Measurements from ENCODE around the gene SOHLH2.

SOHLH2 gene

DNA sequence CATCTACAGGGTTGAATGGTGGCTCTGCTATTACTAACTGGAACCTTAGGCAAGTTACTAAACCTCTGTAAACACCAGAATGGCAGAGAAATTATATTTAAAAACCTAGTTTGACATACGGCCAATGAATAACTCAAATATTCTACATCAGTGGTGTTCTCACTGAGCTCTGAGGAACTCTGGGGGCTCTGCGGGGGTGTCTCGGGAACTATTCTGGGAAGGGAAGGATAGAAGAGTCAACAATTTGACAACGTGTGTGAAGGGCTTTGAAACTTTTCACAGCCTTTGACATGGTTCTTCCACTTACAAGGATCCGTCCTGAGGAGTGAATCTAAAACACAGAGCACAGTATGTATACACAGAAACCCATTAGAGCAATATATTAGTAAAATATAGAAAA, 38.7 kb downstream of the SOHLH2 start:
- no peak for DNase-seq

DNA sequence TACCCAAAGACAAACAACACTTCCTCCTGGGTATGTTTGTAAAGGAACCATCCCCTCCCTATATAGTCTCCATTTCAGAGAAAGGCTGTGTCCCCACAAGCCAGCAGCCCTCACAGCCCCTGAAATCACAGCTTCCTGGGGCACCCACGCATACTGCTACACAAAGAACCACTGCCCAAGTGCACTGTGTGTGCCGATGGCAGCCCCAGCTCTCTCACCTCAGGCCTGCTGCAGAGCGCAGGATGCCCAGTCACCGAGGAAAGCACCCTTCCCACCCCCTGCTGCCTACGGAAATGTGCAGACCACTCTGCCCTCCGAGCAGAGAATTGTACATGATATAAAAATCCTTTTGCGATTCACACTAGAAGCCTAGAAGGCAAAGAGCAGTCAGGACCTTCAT, 39.4 kb downstream of the SOHLH2 start:
- DNase-seq: no peak

DNA sequence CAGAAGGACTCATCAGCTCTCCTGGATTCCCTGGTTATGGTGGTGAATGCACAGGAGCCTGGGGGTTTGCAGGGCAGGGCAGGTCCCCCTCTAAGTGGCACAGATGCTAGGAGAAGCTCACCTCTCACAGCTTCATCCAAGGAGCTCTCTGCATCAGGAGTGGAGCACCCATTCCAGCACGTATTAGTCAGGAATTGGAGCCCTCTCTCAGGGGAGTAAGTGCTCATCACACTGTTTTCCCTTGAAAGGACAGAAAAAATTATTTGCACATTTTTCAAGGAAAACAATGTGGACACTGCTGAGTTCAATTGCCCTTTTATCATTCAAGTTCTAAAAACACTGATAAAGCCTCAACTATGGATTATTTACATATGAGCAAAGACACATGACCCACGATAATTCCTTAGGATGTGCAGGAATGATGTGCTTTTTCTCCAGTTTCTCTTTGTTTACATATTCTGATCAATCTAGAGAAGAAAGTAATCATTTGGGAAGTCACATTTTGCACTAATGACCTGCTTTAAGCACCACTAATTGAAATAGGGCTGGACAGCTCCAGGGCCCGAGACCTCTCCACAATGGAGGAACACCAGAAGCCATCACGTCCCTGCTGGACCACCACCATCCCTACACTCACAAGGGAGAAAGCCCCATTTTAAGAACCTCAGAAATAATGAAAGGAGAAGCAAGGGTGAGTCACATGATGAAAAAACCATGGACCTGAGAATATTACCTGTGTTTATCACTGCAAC, 40.6 kb downstream of the SOHLH2 start:
- DNase-seq: no peak

DNA sequence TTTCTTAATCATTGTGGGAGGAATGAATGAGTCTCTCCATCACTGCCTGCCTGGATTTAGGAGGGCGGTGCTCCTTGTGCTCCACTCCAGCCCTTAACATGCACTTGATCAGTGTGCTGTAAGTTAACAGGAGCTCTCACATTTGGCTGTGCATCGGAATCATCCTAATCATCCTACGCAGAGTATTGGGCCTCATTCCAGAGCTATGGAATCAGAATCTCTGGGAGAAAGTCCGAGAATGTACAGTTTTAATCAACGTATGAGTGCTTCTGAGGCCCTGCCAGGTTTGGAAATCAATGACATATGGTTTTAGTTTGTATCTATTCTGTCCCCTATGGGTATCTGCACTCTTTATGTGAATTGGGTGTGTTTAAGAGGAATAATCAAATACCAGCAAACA, 48.3 kb downstream of the SOHLH2 start:
- no peak for DNase-seq

DNA sequence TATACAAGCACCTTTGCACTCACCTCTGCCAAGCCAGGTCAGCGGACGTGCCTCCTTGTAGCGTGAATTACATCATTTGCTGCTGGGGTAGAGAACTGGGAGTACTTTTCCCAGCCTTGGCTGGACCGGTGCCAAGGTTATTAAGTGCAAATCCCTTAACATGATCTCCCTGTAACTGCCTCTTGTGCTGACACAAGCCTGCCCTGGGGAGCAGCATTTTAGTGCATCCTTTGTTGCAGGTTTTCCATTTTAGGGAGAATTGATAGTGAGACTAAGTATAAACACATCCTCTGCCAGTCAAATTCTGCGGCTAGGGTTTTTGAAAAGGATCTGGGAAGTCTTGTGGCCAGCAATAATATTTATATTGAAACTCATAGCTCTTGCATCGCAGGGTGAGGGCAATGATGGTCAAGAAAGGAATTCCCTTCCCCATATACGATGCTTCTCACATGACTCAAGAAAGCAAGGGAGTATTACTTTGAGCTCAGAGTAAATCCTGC, 50.5 kb downstream of the SOHLH2 start:
- no peak for DNase-seq

DNA sequence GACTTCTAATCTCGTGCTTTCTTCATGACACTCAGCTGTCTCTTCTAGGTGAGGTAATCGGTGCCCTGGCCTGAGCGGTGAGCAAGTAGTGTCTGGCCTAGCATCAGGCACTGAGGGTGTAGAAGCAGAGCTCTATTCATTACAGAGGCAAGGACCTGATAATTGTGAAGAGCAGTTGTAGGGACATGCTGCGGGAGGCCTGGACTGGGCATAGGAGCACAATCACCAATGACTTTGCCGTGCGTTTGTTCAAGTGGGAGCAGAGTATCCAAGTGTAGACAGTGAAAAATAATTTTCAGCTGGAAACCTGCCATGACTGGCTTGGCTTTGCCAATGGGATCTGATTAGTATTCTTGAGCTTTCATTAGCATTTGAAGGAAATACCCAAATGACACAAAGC, 51.1 kb downstream of the SOHLH2 start:
- DNase-seq: no peak

DNA sequence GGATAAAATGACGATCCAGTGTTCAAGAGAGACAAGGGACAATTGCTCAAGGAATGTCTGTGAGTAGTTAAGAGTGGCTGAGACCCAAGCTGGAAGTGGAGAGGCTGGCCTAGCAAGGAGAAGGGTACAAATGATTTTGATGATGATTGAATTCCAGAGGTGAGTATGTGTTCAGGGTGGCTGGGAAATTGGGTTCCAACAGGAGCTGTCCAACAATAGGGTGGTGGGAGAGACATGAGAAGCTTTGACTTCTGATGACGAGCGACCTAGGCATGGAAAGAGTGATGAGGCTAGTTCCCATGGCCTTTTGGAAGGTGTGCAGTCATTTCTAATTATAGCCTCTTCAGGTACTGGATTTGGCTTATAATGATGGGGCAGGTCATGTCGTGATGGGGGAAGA, 54.1 kb downstream of the SOHLH2 start:
- DNase-seq: no peak

DNA sequence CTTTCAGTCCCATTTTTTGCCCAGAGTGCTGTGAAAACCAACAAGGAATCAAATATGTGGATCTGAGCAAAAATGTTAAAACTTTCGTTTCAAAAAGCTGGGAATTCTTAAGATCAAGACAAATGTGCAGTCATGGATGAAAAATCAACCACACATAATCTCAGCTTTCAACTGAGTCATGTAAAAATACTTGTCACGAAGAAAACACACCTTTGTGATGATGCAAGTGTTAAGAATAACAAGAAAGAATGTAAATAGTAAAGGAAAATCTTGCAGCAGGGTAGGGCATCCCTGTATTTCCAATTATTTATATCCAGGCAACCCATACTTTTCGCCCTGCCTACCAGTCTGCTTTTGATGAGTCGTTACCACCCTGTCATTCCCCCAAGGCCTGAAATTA, 55.7 kb downstream of the SOHLH2 start:
- DNase-seq: no peak

DNA sequence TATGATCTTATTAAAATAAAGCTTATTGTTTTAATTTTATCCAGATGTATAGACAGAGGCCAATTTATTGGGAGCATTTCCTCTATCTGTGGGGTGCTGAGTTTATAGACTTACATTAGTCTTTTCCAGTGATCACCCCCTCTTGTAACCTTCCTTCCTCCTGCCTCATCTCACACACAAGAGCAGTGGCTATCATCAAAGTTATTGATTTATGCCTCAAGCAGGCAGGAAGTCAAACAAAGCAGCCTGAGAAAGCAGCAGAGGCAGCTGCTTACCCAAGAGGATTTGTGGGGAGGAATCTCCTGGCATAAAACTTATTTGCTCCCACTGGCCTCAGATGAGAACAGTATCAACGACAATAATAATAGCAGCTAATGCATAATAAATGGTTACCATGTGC, 56.9 kb downstream of the SOHLH2 start:
- DNase-seq: no peak

DNA sequence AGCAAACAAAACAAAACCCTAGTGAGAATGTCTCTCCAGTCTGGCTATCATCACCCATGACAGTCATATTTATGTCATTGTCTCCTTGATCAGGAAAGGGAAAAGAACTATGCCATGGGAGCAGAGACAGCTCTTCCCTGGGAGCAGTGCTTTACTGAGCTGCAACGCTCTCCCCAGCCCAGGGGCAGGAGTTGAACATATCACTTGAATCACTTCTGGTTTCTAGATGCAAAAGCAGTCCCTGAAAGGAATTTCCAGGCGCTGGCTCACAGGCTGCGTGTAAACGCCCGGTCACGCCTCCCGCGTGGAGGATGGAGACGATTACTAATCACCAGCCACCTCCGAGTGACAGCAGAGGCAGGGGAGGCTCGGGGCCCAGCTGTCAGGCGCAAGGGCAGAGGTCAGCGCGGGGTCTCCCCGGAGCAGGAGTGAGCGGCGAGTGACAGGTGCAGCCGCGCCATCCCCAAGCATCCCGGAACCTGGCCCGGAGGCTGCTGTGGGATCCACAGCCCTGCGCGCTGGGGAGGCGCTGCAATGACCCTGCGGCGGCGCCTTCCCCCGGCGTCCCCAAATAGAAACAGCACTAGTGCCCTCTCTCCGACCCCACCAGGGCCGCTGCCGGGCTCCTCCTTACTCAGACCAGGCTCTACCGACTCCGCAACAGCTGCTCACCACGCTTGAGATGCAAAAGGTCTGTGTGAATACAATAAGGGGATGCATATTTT, 59.6 kb downstream of the SOHLH2 start:
- no peak for DNase-seq

DNA sequence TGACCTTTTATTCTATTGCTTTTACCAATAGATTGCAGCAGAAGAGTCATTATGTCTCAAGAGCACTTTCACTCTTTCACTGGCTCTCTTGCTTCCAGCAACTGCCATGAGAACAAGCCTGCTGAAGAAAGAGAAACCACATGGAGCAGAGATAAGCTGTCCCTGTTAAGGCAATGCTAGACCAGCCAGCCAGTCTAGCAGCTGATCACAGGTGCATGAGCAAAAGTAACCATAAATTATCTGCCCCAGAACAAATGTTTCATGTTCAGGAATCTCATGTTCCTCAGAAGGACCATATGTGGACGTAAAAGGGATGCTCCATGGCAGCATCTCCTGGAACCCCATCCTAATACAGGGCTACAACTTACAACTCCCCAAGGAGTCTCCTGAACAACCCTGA, 62.8 kb downstream of the SOHLH2 start:
- DNase-seq: no peak

DNA sequence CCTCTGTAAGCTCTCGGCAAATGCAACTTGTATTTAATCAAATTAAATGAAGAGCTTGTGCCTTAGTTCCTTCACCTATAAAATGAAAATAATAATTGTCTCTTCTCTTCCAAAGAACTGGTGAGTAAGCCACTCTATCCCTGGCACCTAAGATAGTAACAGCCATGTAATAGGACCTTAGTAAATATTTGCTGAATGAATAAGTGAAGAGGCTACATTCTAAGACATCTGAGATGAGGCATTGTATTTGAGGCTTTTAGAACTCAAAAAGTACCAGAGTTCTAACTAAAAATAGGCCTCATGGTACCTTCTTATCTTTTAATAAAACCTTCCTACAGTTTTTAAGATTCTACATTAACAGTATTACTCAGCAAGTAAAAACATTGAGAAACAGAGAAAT, 65.9 kb downstream of the SOHLH2 start:
- no peak for DNase-seq

DNA sequence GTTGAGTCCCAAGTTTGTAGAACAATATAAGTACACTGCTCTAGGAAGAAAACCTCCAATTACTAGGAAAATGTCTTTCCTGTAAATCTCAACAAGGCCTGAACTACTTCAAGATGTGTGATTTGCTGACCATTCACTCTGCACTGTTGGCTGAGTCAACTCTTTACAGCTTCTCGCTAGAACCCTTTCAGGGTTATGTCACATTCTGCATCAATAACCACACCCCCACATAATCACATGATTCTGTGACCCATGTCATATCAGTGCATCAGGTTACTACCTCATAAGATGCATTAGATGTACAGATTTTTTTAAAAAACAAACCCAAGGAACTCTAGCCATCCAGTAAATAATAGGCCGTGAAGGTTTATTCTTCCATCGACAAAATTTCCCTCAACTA, 67.0 kb downstream of the SOHLH2 start:
- DNase-seq: no peak

DNA sequence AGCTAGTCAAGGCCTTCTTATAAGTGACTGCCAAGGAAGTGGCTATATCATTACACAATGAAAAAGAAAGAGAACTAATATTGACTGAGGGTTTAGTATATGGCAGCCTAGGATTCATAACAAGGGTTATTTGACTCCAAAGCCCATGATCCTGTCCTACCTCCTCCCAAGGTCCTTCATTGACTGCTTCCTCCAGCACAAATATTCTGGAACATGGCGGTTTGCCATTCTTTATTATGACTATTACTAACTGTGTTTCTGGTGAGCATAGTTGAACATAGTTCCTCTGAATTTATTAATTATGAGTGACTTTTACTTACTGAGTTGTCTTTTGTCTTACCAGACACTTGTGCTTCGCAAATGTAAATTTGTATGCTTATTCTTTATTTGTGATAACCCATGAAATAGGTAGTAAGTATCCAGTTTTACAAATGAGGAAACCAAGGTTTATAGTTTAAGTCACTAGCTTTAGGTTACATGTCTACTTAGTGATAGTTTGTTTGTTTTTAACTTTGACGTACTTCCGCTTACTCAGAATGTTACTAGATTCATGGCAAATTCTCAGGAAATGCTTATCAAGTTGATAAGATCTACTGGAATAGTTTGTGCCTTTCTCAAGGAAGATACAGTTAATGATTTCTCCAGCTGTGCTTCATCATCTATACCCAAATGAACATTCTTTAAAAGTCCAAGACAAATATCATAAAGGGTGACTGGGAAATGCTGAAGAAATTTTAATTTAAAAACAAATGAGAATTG, 67.7 kb downstream of the SOHLH2 start:
- no peak for DNase-seq

DNA sequence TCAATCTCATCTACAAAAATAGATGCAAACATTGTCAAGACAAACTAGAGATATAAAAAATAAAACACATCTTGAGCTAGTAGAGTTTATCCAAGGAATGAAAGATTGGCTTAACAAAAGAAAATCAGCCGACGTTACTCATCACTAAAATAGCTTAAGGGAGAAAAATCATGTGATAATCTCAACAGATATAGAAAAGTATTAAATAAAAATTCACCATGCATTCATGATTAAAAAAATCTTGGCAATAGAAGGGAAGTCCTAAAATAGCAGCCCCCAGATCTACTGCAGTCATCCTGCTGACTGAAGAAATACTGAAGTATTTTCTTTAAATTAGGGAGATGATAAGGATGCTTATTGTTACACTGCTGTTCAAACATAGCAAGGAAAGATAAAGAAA, 70.6 kb downstream of the SOHLH2 start:
- DNase-seq: no peak

DNA sequence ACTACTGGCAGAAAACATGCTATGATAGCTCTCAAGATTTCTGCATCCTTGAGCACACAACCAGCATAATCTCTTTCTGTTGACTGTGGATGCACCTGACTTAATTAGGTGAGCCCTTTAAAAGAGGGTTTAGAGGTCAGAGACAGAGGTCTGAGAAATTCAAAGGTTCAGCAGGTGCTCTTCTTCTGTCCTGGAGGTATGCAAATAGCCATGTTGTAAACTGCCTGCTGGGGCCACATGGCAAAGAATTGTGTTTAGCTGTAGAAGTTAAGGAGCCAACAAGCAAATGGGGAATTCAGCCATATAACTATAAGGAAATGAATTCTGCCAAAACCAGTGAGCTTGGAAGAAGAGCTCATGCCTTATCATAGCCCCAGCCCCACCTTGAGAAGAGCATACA, 71.6 kb downstream of the SOHLH2 start:
- DNase-seq: no peak

DNA sequence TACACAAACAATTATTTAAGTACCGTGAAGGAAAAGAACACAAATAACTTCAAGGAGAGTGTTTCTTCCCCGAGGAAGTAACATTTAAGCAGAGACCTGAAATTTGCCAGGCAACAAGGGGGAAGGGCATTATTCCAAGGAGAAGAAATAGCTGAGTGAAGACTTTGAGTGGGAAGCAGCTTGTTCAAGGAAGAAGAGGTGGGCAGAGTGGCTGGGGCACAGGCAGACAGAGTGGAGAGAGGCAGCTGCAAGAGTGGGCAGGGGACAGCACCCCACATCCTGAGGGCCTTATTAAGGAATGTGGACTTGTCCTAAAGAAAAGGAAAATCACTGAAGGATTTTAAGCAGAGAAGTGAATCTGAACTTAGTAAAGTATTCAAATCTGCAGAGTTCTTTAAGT, 78.5 kb downstream of the SOHLH2 start:
- DNase-seq: no peak

DNA sequence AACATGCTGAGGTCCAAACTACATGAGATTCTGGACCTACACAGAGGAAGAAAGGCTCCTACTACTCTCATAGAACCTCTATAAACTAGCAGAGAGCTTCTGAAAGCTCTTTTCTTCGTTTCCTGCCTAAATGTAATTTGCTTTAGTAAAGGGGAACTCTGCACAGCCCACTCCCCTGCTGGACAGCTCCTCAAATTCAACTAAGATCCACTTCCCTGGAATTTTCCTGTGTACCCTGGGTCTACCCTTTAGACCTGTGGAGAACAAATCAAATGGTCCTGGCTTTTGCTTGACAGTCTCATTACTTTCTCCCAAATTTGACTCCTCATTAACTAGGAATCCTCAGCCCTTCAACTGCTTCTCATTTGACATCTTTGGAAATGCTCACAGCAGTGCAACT, 79.7 kb downstream of the SOHLH2 start:
- DNase-seq: no peak

DNA sequence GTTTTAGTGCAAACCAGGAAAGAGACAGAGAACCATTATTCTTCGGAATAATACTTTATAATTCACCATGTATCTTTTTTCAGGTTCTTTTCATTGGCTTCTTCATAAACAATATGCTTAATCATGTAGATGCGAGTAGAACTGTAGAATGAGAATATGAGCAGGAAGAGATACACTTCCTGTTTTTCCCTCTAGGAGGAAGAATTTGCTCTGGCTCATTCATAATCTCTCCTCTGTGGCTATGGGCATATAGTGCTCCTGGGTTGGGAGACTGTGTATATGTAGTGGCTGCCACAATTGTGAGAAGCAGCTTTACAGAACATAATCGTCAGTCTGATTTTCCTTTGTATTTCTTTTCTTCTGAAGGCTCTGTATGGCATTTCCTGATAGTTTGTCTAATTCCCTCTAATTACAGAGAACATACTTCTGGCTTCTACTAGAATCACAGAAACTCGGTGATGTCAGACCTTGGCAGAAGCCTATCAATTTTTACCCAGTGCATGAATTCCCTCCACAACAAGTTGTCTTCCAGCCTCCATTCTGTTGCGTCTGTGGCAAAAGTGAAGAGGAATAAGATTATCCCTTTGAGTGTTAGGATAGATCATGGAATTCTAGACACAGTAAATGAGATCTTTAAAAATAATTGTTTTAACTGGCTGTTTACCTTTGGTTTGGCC, 80.3 kb downstream of the SOHLH2 start:
- DNase-seq: no peak

DNA sequence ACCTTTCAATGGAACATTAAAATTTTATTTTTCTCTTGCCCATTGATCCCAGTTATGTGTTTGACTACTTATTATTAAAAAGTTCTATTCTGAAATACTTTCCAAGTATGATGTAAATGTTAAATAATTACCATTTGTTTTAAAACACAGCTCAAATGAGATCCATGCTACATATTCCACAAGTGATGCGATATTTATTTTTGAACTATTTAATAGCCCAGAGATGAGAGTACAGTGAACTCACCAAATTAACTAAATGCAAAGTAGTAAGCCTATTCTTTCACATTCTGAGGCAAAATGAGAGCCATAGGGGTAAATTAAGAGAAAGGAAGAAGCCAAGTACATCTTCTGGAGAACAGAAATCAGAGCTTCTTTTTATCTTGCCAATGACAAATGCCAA, 82.0 kb downstream of the SOHLH2 start:
- DNase-seq: no peak

DNA sequence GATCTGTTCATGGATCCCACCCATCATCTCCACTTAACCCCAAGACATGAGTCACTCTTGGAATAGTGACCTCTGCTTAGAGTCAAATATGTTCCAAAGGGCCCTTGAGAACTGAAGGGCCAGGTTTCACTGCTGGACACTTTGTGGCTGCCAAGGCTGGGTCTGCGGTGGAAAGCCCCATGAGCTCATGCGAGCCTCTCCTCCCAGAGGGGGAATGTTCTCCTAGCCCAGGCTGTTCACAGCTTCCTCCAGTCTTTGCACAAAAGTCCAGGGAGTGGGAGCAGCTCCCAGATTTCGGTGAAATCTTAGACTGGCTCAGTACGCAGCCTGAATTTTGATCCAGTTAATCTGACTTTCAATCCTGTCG, 82.4 kb downstream of the SOHLH2 start:
- no peak for DNase-seq

DNA sequence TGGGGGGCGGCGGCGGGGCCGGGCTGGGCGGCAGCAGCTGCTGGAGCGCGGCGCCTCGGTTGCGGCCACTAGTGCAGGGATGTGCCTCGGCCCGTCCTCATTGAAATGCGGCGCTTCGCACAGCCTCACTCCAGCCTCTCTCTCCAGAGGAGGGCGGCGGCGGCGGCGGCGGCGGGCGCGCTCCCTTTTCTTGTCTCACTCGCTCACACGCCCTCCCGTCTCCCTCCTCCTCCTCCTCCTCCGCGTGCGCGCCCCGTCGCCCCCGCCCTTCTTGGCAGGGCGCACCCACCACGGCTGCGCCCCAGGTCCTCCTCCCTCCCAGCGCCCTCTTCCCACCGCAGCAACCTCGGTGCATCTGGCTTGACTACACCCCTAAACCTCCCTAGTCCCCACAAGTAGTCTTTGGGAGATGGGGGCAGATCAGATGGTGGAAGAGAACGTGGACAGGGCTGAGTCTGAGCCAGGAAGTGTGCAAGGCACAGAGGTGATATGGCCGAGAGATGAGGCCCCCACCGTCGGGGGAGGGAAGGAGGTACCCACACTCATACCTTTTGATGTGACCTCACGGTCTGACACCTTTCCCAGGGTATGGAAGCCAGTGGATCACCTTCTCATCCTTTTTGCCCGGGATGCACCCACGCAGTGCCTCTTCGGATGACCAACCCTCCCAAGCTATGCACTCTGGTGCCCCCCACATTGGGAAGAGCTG, 83.0 kb downstream of the SOHLH2 start, which contains the start of gene DCLK1:
Gene DCLK1, minus strand, starts transcription at position 161 of the 709 bp plus-strand sequence.
- DNase-seq: no peak
